HG03095 (cell line): Measurements from ENCODE around the gene INPP4A.
"Not testable (repeated sequence)": the region's sequence is repeated elsewhere in the genome, so short reads cannot be mapped to it uniquely, and the experiment has no call there.

Source experiments
- ATAC-seq: cut with Tn5 transposase; IDR thresholded peaks from one replicate; pipeline ENCODE4 v1.9.1; 2021; ENCODE audit warnings: moderate library complexity; ENCODE audit not compliant: unreplicated experiment

Gene INPP4A

DNA sequence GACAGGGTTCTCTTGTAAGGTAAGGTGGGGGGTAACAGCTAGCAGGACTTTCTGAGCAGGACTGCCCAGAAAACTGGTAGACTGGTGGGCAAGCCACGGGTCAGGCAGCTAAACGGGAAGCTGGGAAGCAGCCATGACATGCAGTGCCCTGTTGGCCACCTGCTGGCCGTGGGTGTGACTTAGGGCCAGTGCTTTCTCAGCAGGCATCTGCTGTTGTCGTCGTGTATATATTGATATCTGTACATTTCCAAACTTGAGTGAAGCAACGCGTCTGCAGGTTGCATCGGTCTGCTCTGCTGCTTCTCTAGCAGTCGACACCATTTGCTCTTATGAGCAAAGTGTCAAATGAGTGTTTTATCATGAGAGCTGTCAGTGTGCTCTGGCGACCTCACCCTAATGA lies 132.7 kb downstream of the INPP4A start:
- ATAC-seq, result no peak

DNA sequence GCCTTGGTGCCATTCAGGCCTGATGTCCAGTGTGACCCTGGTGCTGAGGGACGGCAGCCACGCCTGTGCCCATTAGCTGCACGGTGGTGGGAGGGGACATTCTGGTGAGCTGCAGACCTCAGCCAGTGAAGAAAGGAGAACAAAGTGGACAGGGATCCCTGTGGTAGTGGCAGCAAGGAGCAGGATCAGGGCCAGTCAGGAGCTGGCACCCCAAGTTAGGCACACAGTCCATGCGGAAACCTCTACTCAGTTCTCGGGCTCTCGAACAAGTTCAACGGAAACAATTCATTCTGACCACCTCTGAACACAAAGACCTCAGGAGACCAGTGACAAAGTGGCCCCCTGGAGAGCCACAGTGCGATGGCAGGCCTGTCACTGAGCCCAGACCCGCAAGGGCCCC lies 133.6 kb downstream of the INPP4A start:
- ATAC-seq, result no peak

DNA sequence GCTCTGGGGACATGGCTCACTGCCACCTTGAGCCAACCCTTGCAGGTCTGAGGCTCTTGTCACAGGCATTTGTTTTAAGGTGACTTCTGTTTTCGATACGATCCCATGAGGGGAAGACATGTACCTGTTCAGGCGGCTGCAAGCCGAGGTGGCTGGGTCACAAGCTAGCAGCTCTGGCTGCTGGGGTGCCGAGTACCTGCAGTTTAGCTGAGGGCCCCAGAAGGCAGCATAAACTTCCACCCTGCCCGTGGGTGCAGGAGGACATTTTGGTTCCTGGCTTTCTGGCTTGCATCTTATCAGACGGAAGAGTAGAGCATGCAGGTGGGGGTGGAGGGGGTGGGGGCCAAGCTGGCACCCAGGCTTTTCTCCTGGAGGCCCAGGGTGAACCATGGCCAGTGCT lies 135.3 kb downstream of the INPP4A start:
- no peak for ATAC-seq

DNA sequence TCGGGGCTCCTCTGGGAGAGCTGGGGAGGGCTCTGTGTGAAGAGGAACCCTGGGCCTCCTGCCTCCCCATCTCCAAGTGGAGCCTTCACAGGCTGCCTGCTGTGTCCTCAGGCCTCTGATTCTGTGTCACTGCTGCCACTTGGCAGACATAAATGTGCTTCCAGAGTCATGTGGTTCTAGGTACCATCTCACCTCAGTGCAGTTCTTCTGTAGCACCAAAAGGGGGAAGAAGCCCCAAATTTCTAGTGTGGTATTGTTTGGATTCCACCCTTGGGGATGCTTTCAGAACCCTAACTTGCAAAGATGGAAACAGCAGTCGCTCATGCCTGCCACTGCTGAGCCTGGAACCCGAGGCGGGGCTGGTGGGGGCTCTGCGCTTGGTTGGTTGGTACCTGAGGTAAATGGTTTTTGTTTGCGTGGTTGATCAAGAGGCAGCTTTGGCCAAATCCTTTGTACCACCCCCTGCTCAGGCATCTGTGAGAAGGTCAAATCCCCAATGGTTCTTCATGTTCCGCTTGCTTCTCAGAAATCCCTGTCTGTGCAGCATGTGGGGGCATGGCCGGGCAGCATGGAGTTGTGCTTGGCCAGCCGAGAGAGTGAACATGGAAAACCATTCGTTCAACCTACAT lies 136.1 kb downstream of the INPP4A start:
- no peak for ATAC-seq

DNA sequence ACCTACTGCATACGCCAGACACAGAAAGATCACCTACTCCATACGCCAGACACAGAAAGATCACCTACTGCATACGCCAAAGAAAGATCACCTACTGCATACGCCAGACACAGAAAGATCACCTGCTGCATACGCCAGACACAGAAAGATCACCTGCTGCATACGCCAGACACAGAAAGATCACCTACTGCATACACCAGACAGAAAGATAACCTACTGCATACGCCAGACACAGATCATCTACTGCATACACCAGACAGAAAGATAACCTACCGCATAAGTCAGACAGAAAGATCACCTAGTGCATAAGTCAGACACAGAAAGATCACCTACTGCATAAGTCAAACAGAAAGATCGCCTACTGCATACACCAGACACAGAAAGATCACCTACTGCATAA lies 137.9 kb downstream of the INPP4A start:
- no peak for ATAC-seq

DNA sequence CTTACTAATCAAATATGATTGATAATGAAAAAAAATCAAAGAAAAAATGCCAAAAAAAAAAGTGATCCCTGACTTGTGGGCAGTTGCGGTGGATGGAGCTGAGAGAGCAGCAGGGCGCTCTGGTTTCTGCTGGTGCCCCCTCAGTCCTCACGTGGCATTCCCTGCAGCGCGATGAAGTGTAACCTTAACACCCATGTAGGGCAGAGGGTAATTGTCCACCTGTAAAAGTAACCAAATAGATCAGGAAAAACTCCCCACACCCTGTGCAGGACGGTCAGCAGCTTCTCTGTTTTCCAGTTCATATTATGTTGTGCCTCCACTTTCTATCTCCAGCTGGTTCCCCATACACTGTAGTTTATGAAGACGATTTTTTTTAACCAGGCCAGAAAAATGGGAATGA lies 138.6 kb downstream of the INPP4A start:
- ATAC-seq, result no peak

DNA sequence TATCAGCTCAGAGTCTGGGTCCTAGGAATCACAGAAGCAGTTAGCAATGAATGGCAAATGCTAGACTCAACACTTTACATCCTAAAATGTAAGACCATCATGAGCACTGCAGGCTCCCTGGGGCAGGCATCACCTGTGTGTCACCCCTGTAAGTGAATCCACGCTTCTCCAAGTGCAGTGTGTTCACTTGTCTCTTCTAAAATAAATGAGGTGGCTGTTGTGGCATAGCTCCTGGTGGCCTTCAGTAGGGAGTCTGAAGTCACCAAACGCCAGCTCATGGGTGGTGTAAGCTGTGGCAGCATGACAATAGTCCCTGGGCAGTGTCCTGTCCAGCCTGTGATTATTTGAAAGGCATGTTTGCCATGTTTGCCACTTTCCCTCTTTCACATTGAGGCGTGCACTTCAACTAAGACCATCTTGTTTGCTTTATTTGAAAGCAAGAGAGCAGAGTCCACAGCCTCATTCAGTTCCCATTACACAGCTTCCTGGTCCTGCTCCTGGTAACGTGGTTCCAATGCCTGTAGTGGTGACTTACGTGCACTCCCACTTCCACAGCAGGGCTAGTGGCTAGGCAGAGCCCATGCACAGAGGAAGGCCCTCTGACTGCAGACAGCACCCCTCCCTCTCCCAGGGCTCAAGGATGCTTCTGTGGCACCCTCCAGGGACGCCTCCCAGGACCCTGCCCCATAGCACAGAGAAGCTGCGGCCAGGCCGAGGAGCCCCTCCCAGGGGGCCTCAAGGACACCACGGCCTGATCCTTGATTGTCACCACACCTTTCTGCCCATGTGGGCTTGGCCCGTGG lies 139.4 kb downstream of the INPP4A start:
- ATAC-seq, result no peak

DNA sequence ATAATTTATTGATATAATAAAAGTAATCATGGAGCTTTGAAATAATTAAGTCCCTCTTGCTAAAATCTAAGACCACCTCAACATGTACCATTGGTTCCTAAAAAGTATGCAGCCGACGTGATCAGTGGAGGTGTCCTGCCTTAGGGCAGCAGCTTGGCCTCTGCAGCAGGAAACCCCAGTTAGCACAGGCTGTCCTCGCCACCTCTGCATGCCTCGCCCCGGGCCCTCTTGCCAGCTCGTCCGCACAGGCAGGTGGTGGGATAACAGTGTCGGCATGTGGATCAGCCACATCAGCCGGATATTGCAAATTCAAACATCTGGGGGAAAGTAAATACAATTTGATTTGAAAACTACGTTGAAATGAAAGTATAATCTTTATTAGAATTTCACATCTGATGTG lies 140.7 kb downstream of the INPP4A start:
- no peak for ATAC-seq

DNA sequence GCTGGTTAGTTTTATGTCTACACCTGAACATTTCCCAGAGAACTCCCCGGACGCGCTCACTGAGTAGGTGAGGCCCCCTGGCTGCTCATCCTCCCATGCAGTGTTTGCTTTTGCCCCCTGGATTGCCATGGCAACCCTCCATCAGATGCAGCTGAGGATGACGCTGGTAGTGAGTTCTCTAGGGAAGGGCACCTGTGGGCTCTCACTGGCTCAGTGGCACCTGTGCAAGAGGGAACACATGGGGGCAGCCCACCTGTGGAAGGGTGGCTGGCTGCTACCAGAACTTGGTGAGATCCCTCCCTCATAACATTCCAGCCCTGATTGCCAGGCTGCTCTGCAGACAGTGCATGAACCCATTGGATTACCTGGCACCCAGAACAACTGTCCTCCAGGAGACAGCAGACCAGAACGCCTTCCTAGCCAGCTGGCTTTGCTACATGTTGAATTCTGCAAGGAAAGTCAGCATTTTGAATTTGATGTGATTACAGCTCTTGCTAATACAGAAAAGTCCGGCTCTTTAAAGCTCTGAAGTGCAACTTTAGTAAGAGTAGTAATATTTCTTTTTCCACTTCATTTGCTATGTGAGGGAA lies 142.0 kb downstream of the INPP4A start:
- ATAC-seq, result no peak

DNA sequence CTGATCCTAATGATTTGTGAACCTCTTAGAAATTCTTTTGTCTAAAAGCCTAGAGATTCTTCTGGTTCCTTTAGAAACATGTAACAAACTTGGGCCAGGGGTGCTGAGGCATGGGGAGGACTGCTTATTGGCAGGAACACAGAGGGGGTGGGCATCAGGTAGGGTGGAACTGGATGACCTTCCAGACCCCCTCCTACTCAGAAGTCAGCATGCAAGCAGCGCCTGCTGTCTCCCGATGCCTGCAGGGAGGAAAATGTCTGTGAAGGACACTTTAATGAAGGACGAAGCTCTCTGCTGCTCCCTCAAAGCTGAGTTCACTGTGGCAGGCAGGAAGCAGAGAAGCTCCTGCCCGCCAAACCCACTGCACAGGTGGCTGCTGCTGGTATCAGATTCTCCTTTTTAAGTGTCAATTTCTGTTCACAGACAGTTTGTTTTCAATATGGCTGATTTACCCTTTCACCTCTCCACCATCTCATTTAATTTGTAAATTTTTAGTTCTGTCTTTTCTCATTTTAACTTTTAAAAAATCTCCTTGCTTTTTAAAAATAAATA lies 144.3 kb downstream of the INPP4A start:
- no peak for ATAC-seq

DNA sequence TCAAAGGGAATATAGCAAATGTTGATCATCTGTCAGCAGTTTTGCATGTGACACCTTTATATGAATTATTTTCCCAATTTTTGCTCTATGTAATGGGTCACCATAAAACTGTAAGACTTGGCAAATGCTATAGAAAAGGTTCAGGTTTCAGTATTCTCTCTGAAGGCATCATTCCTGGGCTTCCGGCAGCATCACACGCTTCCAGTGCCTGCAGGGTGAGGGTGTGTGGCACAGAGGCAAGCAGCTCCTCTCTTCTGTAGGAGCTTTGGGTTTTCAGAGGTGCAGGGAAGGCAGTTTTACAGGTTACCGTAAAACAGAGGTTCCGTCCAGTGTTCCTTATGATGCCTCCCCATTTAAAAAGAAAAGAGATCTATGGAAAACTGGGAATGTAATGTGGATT lies 144.8 kb downstream of the INPP4A start:
- no peak for ATAC-seq

DNA sequence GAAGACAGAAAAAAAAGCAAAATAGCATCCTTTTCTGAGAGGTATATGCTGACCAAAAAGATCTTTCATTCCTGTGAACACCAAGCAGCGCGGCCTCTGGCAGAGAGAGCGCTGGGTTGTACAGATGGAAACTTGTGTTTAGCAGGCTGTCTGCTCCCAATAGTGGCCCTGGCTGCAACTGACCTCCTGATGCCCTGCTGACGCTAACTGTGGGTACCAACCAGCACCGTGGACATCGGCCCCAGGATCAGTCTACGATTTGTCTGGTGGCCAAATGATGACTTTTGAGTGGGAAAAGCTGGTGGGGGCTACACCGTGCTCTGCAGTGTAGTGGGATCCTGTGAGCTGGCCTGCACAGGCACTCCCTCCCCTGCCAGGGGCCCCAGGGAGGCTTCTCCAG lies 147.9 kb downstream of the INPP4A start:
- ATAC-seq, result no peak

DNA sequence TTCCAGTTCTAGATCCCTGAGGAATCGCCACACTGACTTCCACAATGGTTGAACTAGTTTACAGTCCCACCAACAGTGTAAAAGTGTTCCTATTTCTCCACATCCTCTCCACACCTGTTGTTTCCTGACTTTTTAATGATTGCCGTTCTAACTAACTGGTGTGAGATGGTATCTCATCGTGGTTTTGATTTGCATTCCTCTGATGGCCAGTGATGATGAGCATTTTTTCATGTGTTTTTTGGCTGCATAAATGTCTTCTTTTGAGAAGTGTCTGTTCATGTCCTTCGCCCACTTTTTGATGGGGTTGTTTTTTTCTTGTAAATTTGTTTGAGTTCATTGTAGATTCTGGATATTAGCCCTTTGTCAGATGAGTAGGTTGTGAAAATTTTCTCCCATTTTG lies 150.0 kb downstream of the INPP4A start:
- not testable (repeated sequence) for ATAC-seq

DNA sequence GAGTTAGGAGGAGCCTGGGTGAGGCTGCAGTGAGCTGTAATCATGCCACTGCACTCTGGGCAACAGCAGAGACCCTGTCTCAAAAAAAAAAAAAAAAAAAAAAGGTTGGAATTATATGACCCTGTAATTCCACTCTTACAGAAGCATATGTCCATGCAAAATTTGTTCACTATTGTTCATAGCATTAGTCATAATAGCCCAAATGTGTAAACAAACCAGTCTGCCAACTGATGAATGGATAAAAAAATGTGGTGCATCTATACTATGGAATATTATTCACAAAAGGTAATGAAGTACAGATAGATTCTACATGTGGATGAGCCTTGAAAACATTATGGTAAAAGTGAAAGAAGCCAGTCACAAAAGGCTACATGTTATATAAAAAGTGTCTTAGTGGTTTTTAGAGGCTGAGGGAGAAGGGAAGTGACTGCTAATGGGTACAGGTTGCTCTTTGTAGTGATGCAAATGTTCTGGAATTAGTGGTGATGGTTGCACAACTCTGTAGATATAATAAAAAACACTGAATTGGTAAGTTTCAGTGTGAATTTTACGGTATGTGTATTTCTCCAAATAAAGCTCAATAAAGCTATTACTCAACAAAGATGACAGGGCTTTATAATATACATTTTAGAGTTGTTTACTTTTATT lies 154.2 kb downstream of the INPP4A start:
- no peak for ATAC-seq

DNA sequence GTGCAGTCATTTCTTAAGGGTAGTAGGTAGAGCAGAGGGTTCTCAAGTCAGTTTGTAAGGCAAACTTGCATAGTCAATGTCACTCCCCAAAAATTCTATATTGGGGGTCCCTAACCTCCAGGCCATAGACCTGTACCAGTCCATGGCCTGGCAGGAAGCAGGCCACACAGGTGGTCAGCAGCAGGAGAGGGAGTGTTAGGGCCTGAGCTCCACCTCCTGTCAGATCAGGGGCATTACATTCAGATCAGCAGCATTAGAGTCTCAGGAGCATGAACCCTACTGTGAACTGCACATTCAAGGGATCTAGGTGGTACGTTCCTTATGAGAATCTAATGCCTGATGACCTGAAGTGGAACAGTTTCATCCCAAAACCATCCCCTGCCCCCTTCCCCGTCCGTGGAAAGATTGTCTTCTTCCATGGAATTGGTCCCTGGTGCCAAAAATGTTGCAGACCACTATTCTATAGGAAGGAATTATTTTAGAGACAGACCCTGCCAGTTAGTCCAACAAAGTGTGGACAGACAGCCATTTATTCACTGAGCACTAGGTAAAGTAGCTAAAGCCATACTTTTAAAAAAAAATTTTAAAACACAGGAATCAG lies 157.0 kb downstream of the INPP4A start:
- ATAC-seq, result no peak

DNA sequence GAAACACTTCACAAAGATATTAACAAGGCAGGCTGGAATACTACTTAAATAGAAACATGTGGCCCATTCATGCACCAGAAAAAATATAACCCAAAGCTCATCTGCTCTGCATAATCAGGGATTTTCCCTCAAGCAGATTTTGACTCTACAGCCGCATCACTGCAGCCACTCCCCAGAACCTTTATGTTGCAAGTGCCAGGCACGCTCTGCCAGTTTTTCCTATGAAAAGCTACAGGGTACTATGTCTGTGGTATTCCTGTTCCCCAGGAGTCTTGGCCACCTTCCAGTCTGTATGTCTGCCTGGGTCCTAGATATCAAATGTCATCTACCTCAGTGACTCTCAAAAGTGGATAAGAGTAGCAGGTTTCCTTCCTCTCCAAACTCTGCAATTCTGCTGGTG lies 159.9 kb downstream of the INPP4A start:
- no peak for ATAC-seq

DNA sequence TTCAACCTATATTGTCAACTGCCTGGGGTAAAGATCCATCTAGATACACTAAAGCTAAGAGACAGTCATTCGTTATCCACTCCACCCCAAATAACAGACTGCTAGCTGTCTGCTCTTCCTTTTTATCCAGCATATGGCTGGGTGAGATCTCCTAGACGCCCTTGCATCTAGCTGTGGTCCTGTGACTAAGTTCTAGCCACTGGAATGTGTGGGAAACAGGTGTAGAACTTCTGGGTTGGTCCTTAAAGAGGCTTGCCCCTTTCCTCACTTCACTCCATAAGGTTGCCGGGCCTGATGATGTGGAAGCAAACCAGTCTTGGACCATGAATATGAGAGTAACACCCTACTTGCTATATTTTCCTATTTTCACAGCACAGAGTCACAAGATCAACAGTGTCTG lies 160.4 kb downstream of the INPP4A start:
- no peak for ATAC-seq

DNA sequence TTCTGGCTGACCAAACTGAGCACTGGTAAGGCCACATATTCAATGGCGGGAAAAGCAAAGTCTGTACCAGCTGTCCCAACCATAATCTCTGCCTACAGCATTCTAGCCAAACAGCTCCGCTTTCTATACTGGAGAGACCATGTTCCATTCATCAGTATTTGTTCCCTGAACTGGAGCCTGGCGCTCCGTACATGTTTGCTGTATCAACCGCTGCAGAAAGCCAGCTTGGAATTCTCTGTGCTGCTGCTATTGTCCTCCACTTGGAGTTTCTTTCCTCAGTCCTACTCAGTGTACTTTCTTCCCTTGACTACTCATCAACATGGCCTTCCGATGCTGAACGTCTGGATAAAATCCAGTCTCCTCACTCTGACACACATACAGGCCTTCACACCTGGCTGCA lies 161.8 kb downstream of the INPP4A start:
- ATAC-seq, result no peak

DNA sequence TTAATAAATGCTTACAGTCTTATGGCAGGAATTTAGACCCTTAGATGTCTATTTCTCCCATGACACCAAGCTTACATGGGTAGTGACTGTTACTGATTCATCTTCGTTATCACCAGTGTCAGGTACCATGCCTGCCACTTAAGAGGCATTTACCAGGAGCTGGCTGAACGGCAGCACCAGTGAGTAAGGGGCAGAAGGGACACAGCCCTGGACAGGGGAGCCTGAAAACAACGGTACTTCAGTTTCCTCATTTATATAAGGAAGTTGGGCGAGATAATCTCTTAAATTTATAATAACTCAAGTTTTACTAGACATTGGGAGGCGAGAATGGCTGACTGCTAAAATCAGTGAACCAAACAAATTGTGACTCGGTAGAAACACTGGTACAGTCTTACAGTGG lies 162.4 kb downstream of the INPP4A start:
- ATAC-seq, result no peak

DNA sequence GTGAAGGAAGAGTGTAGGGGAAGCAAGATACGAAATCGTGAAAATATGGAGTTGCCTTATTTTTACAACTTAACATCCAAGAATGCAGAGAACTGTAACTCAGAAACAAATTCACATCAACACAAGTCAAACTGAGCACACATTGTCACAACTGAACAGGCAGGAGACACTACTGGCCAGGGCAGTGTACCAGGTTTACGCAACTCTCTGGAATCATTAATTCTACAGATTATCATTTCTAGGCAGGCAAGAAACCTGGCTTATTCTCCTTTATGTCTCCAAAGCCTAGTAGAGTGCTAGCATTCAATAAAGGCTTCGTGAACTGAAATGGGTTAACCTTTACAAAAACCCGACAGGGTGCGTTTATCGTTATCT lies 163.1 kb downstream of the INPP4A start:
- no peak for ATAC-seq
